Peyer's patch (tissue), 4 donors: ENCODE measurements around the gene MTMR3. TPM values are rescaled to one million over a fixed set of nuclear protein-coding genes. Genes with fewer than 3 reads are reported as not detected.

ENCODE experiments used
- DNase-seq, 3 donors: peaks; one replicate each; pipeline ENCODE4 v3.0.0-alpha.2; 2017 to 2019
- H3K27ac ChIP-seq, 4 donors: fragments of 200-600 bp; sonication (generic); one replicate each; pipeline ENCODE4 v1.5.1; 2016 to 2019
- H3K27me3 ChIP-seq, 2 donors: fragments of 200-600 bp; sonication (generic); one replicate each; pipeline ENCODE4 v1.5.1; 2019
- H3K36me3 ChIP-seq, 3 donors: fragments of 200-600 bp; sonication (generic); one replicate each; pipeline ENCODE4 v1.5.1; 2016 to 2019
- H3K4me1 ChIP-seq, 4 donors: fragments of 200-600 bp; sonication (generic); one replicate each; pipeline ENCODE4 v1.5.1; 2016 to 2019
- H3K4me3 ChIP-seq, 4 donors: fragments of 200-600 bp; sonication (generic); 1 replicate in 3 of 4; 2 replicates in 1 of 4; pipeline ENCODE4 v1.5.1; 2016 to 2019; ENCODE audit warnings: mild to moderate bottlenecking in 1 of 4
- H3K9me3 ChIP-seq, 4 donors: fragments of 200-600 bp; sonication (generic); one replicate each; pipeline ENCODE4 v1.5.1; 2016 to 2019; ENCODE audit warnings: mild to moderate bottlenecking in 1 of 4
- POLR2A ChIP-seq, 2 donors: fragments of 450-650 bp; IDR thresholded peaks; one replicate each; pipeline ENCODE4 v1.5.1; 2017; ENCODE audit warnings: antibody characterized with exemption in 2 of 2, mild to moderate bottlenecking in 2 of 2, moderate library complexity in 2 of 2
- total RNA-seq, 4 donors: library from RNA; depleted of rRNA; stranded (reverse); fragments of >200 nt; gene quantifications; one replicate each; pipeline ENCODE4 v1.1.0, GENCODE V29; 2016
- TF ChIP-seq, protein P1 (sequence below), 6 experiments: fragments of 450-650 bp in 4 of 6; fragments of 200-600 bp in 2 of 6; sonication (generic) in 1 of 6; IDR thresholded peaks; one replicate each; pipeline ENCODE4 v1.5.1; 2017 to 2019; ENCODE audit warnings: antibody characterized with exemption in 6 of 6, mild to moderate bottlenecking in 3 of 6, moderate library complexity in 1 of 6

Gene MTMR3
- total RNA-seq, 4 donors from 2014 or later = 49.4 to 97.8 (median 84.0) TPM

DNA sequence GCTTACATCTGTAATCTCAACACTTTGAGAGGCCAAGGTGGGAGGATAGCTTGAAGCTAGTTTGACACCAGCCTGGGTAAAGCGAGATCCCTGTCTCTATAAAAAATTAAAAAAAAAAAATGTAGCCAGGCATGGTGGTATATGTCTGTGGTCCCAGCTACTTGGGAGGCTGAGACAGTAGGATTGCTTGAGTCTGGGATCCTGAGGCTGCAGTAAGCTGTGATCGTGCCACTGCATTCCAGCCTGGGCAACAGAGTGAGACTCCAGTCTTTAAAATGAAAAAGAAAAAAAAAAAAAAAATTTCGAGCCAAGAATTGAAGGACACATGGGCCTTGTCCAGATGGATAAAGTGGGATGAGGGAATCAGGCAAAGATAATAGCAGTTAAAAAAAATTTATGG, 62.5 kb downstream of the MTMR3 start:
- Histone ChIP-seq H3K27me3 (no peaks in the 10 kb centered on the region), H3K27ac (no peak overlapping the region), H3K36me3 (no peaks in the 10 kb centered on the region), H3K4me1 (no peaks in the 10 kb centered on the region), H3K9me3 (no peaks in the 10 kb centered on the region), H3K4me3 (no peak overlapping the region)
- no peak for DNase-seq
- TF ChIP-seq, protein P1, sequence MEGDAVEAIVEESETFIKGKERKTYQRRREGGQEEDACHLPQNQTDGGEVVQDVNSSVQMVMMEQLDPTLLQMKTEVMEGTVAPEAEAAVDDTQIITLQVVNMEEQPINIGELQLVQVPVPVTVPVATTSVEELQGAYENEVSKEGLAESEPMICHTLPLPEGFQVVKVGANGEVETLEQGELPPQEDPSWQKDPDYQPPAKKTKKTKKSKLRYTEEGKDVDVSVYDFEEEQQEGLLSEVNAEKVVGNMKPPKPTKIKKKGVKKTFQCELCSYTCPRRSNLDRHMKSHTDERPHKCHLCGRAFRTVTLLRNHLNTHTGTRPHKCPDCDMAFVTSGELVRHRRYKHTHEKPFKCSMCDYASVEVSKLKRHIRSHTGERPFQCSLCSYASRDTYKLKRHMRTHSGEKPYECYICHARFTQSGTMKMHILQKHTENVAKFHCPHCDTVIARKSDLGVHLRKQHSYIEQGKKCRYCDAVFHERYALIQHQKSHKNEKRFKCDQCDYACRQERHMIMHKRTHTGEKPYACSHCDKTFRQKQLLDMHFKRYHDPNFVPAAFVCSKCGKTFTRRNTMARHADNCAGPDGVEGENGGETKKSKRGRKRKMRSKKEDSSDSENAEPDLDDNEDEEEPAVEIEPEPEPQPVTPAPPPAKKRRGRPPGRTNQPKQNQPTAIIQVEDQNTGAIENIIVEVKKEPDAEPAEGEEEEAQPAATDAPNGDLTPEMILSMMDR (IDR thresholded peaks at IDR 0.05) = no peak
- no peak for TF ChIP-seq POLR2A (IDR thresholded peaks at IDR 0.05)

DNA sequence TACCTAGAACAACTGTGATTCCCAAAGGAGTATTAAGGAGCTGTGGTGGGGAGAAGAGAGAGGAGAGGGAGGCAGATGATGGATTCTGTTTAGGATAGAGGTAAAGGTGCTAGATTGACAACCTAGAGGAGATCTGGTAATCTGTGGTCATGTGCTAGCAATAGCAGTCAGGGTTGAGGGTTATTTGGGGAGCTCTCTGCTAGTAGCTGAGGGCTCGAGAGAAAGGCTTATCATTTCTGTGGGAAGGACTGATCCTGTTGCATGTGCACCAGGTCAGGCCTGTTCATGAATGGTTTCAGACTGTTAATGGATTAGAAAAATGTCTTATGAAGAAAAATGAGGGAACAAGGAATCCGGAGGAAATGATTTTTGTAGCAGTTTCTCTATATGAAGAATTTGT, 63.2 kb downstream of the MTMR3 start:
- TF ChIP-seq POLR2A (IDR thresholded peaks at IDR 0.05) = no peak
- TF ChIP-seq, protein P1 (IDR thresholded peaks at IDR 0.05) = no peak
- Histone ChIP-seq H3K27me3 (no peaks in the 10 kb centered on the region), H3K9me3 (no peaks in the 10 kb centered on the region), H3K4me1 (no peaks in the 10 kb centered on the region), H3K4me3 (no peak overlapping the region), H3K36me3 (no peaks in the 10 kb centered on the region), H3K27ac (no peak overlapping the region)
- no peak for DNase-seq

DNA sequence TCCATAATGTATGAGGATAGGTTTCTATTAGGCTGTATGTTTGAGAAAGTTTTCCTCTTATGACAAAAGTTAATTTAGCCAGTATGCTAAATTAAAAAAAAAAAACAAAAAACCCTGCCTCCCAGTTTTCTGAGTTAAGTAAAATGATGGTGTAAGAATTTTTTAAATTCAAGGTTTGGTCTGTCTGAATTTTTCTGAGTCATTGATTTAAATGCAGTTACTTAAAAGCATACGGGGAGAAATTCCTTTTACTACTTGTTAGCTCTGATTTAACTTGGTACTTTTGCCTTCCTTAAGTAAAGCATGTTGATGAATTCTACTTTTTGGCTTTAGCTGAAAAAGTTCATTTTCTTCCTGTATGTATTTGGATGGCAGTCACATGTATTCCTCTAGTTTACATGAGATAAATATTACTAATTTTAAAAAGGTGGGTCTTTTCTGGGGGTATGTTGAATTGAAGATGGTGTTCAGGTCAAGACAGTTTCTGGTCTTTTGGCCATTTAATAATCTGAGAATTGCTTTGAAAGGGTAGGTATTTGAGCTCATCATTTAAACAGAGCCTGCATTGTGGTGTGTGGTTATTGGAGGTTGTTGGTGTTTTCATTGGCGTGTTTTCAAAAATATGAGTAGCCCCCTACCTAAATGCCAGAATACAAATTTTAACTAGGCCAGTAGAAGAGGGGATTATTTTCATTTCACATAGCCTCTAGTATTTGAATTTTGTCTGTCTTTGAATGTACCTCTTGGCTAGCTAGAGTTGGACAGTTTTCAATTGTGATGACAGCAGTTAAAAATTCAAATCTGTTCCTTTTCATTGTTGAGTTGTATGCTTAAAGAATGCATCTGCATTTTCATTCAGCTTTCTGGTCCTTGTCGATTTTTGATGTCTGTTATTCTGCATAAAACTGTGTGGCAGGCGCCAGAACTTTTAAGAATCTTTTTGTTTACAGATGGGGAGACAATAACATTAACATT, 64.7 kb downstream of the MTMR3 start:
- Histone ChIP-seq H3K36me3 (no peaks in the 10 kb centered on the region), H3K4me1 (peaks cover 0 to 3% (median 0%) of the 10 kb centered on the region in 4 donors), H3K9me3 (no peaks in the 10 kb centered on the region), H3K27me3 (no peaks in the 10 kb centered on the region), H3K27ac (no peak overlapping the region), H3K4me3 (no peak overlapping the region)
- TF ChIP-seq, protein P1 (IDR thresholded peaks at IDR 0.05) = no peak
- TF ChIP-seq POLR2A (IDR thresholded peaks at IDR 0.05) = no peak
- DNase-seq = no peak

DNA sequence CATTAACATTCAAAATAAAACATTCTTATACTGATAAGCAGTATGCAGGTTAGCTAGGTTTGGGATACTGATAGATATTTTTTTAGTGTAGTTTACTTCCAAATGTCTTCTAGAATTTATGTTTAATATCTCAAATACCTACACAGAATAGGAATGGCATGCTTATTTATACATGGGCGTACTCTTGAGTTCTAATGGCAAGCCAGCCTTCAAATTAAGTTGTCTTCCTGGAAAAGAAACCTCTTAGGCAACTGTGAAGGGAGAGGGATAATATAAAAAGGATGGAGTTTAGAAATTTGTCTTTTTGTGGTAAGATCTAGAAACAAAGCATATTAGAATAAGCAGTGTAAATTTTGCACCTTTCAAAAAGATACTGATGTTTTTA, 65.4 kb downstream of the MTMR3 start:
- TF ChIP-seq, protein P1 (IDR thresholded peaks at IDR 0.05) = no peak
- no peak for TF ChIP-seq POLR2A (IDR thresholded peaks at IDR 0.05)
- DNase-seq = no peak
- Histone ChIP-seq H3K4me3 (no peak overlapping the region), H3K27ac (no peak overlapping the region), H3K4me1 (peaks cover 0 to 3% (median 0%) of the 10 kb centered on the region in 4 donors), H3K9me3 (no peaks in the 10 kb centered on the region), H3K27me3 (no peaks in the 10 kb centered on the region), H3K36me3 (no peaks in the 10 kb centered on the region)

DNA sequence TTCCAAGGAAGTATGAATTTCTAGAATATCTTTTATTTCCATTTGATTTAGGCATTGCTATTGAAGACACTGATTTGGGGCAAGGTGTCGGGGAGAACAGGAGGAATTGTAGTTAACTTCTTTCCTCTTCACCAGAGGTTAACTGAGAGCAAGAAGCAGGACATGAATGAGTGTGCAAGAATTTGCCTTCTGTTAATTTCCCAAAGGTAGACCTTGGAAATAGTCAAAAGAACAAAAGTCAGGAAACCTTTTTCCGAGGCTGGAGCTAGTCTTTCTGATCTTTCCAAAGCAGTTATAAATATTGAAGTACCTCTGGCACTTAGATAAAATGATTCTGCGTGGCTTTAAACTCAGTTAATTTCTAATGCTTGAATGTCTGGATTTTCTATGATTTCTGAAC, 66.9 kb downstream of the MTMR3 start:
- Histone ChIP-seq H3K27ac (no peak overlapping the region), H3K4me3 (no peak overlapping the region), H3K4me1 (peaks cover 0 to 3% (median 0%) of the 10 kb centered on the region in 4 donors), H3K36me3 (no peaks in the 10 kb centered on the region), H3K9me3 (no peaks in the 10 kb centered on the region), H3K27me3 (no peaks in the 10 kb centered on the region)
- DNase-seq = no peak
- TF ChIP-seq, protein P1 (IDR thresholded peaks at IDR 0.05) = no peak
- no peak for TF ChIP-seq POLR2A (IDR thresholded peaks at IDR 0.05)
